ENCODE results near the gene ZNF438.
A peak's percentile ranks its signal among the peaks of the same experiment; 100 is the strongest.

DNA sequence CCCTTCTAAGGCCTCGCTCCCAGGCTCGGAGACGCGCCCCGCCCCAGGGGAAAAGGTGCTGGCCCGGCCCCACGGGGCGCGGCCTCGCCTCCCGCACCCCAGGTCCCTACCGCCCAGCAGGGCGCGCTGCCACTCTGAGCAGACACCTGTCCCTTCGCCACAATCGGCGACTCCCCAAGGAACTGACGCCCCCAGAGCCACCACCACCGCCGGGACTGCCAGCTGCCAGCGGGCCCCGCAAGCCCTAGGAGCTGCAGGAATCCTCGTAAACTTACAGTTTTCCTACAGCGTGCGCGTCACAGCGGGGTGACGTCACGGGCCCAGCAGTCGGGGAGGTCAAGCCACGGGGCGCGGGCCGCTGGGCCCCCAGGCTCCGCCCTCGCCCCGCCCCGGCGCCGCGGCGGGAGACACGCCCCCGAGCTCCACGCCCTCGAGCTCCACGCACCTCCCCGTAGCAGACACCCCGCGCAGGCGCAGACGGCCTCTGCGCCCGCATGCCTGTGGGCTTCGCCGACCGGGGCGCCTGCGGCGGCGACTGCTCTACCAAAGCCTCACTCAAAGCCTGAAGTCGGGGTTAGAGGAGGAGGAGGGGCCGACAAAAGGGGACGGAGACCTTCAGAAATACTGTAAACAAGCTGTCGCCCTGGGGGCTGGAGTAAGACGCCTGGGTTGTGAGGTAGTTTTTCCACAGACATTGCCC lies at the start of gene ZNF438:
- no peak for TF ChIP-seq CTCF (IDR thresholded peaks at IDR 0.05; ENCODE audit: control extremely low read depth in 1 of 3, insufficient read depth in 1 of 3, low read depth in 1 of 3, low read length in 3 of 3)
- no peak for TF ChIP-seq EZH2 (IDR thresholded peaks at IDR 0.05; ENCODE audit: low read depth, low read length, severe bottlenecking)
- TF ChIP-seq EP300 (IDR thresholded peaks at IDR 0.05; ENCODE audit: borderline replicate concordance in 1 of 2, low read depth in 2 of 2, low read length in 2 of 2), result no peak
- no peak for TF ChIP-seq MAFK (IDR thresholded peaks at IDR 0.05; ENCODE audit: low read depth, low read length)
- TF ChIP-seq JUND (IDR thresholded peaks at IDR 0.05; ENCODE audit: low read length), result peak; percentile 73; the same call in 1 of the 2 replicates
- peak; percentile 68; the same call in 1 of the 2 replicates for TF ChIP-seq PHF8 (conservative IDR thresholded peaks at IDR 0.05; ENCODE audit: low read depth, low read length)
- peak; percentile 20 to 28; a peak in 2 of 4 replicates for TF ChIP-seq RAD21 (IDR thresholded peaks at IDR 0.05 in 1 of 2, conservative IDR thresholded peaks at IDR 0.05 in 1 of 2; ENCODE audit: low read depth in 2 of 2, low read length in 2 of 2)
- TF ChIP-seq HDAC6 (IDR thresholded peaks at IDR 0.05; ENCODE audit: low read depth, low read length), result no peak
- TF ChIP-seq TAF1 (IDR thresholded peaks at IDR 0.05; ENCODE audit: low read depth, low read length), result peak; percentile 42; the same call in 1 of the 2 replicates
